GM18526 (cell line): ENCODE measurements around the gene PLEKHG3.

Experiments used
- POLR2A ChIP-seq: IDR thresholded peaks from 3 replicates; pipeline ENCODE4 v1.6.1; 2011; ENCODE audit not compliant: insufficient read length; ENCODE audit errors: extremely low read depth

The PLEKHG3 gene

GRCh38 chr14:64768401-64769095 lies 64.3 kb downstream of the PLEKHG3 start:
- TF ChIP-seq POLR2A: no peak

- no peak for TF ChIP-seq POLR2A
Measured at GRCh38 chr14:64769096-64770020, 65.1 kb downstream of the PLEKHG3 start.

- no peak for TF ChIP-seq POLR2A
Measured at GRCh38 chr14:64770751-64771150, 66.5 kb downstream of the PLEKHG3 start.

GRCh38 chr14:64771161-64771560 lies 66.9 kb downstream of the PLEKHG3 start:
- TF ChIP-seq POLR2A: no peak

- no peak for TF ChIP-seq POLR2A
Measured at GRCh38 chr14:64772397-64772950, 68.2 kb downstream of the PLEKHG3 start.

- TF ChIP-seq POLR2A: no peak
Measured at GRCh38 chr14:64773046-64773445, 68.8 kb downstream of the PLEKHG3 start.

- no peak for TF ChIP-seq POLR2A
Measured at GRCh38 chr14:64773577-64773976, 69.4 kb downstream of the PLEKHG3 start.

GRCh38 chr14:64774272-64774671 lies 70.0 kb downstream of the PLEKHG3 start:
- TF ChIP-seq POLR2A: no peak

GRCh38 chr14:64775081-64775777 lies 71.0 kb downstream of the PLEKHG3 start:
- no peak for TF ChIP-seq POLR2A

GRCh38 chr14:64777461-64777860 lies 73.2 kb downstream of the PLEKHG3 start:
- no peak for TF ChIP-seq POLR2A

- no peak for TF ChIP-seq POLR2A
Measured at GRCh38 chr14:64778104-64778754, 74.0 kb downstream of the PLEKHG3 start.

- no peak for TF ChIP-seq POLR2A
Measured at GRCh38 chr14:64779472-64779871, 75.2 kb downstream of the PLEKHG3 start.

GRCh38 chr14:64782196-64782595 lies 78.0 kb downstream of the PLEKHG3 start:
- TF ChIP-seq POLR2A: no peak

GRCh38 chr14:64784006-64784405 lies 79.8 kb downstream of the PLEKHG3 start:
- TF ChIP-seq POLR2A: no peak
